ENCODE measurements around the gene ABAT.

ABAT gene

DNA sequence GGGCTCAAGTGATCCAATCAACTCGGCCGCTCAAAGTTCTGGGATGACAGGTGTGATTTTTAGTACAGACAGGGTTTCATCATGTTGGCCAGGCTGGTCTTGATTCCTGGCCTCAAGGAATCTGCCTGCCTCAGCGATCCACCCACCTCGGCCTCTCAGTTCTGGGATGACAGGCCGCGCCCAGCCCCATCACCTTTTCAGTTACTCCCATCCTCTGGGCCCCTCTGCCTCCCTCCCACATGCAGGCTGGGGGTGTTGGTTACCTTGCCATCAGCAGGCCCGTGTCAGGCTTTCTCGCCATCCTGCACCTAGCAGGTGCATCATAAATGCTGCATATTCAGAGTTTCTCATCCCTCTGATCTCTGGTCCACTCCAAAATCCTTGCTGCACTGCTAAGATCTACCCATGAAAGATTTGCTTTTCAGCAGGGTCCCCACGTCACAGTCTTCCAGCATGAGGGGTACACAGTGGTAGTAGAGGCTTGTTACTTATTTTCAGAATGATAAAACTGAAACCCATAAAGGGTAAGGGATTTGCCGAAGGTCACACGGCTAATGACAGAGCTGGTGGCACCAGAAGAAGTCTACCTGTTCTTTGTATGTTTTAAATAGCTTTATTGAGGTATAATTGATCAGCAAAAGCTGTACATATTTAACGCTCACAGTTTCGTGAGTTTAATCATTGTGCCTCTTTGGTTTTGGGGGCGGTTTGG is 139.8 kb downstream of the ABAT start:
- Histone ChIP-seq H3K9ac (ENCODE audit: low read length) (no peak overlapping the region), H3K9me3 (ENCODE audit: low read length) (no peaks in the 10 kb centered on the region), H3K4me2 (ENCODE audit: low read length) (no peak overlapping the region), H3K4me3 (ENCODE audit: low read depth, low read length, poor library complexity, severe bottlenecking) (no peak overlapping the region), H3F3A (ENCODE audit: insufficient read depth, low read length) (no peaks in the 10 kb centered on the region), H3K36me3 (ENCODE audit: insufficient read depth, low read length) (peaks cover 99% of the 10 kb centered on the region), H3K4me1 (ENCODE audit: insufficient read depth, low read length, severe bottlenecking) (no peaks in the 10 kb centered on the region), H3K27ac (ENCODE audit: low read depth, low read length, poor library complexity, severe bottlenecking) (no peak overlapping the region), H3K27me3 (ENCODE audit: insufficient read depth, low read length) (no peaks in the 10 kb centered on the region), H2AFZ (ENCODE audit: low read length) (no peak overlapping the region), H3K9me2 (ENCODE audit: low read depth, low read length) (no peaks in the 10 kb centered on the region), H4K20me1 (ENCODE audit: insufficient read depth, low read length) (no peaks in the 10 kb centered on the region), H3K79me2 (ENCODE audit: insufficient read depth, low read length) (no peaks in the 10 kb centered on the region)
- TF ChIP-seq CTCF (IDR thresholded peaks at IDR 0.05; ENCODE audit: low read length) (no peak), EZH2 (IDR thresholded peaks at IDR 0.05; ENCODE audit: borderline replicate concordance, low read length) (no peak)

DNA sequence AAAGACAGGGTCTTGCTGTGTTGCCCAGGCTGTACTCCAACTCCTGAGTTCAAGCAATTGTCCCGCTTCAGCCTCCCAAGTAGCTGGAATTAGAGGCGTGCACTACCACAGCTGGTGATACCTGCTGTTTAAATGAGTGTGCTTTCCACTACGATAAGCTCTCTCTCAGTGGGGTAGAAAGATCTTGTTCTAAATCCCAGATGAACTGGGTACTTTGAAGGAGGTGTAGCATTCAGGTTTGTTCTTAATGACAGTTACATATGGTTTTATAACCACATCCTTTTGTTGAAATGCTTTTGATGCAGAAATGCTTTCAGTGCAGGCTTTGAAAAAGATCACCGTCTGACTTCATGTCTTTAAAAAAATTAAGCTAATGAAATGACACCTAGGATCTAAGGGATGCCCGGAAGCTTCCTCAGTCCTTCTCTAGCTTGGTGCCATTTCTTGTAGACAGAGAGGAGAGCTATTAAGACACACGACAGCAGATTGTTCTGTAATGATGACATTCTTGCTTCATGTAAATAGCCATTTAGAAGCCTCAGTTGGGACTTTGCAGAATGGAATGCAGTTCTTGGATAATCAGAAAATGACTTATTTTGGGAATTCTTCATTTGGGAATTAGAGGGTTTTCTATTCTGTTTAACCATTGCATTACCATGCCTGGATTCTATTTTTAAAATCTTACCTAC is 142.7 kb downstream of the ABAT start:
- no peaks in the 10 kb centered on the region for H3K79me2 ChIP-seq (ENCODE audit: insufficient read depth, low read length)
- TF ChIP-seq CTCF (IDR thresholded peaks at IDR 0.05; ENCODE audit: low read length) (no peak), EZH2 (IDR thresholded peaks at IDR 0.05; ENCODE audit: borderline replicate concordance, low read length) (no peak)
- H3K36me3 ChIP-seq (ENCODE audit: insufficient read depth, low read length) = peaks cover 96% of the 10 kb centered on the region
- no peaks in the 10 kb centered on the region for H3K27me3 ChIP-seq (ENCODE audit: insufficient read depth, low read length)
- H4K20me1 ChIP-seq (ENCODE audit: insufficient read depth, low read length) = no peaks in the 10 kb centered on the region
- no peaks in the 10 kb centered on the region for H3K9me3 ChIP-seq (ENCODE audit: low read length)
- no peak overlapping the region for H2AFZ ChIP-seq (ENCODE audit: low read length)
- H3K9ac ChIP-seq (ENCODE audit: low read length) = no peak overlapping the region
- H3K9me2 ChIP-seq (ENCODE audit: low read depth, low read length) = no peaks in the 10 kb centered on the region
- H3K4me1 ChIP-seq (ENCODE audit: insufficient read depth, low read length, severe bottlenecking) = no peaks in the 10 kb centered on the region
- H3K4me3 ChIP-seq (ENCODE audit: low read depth, low read length, poor library complexity, severe bottlenecking) = no peak overlapping the region
- no peak overlapping the region for H3K4me2 ChIP-seq (ENCODE audit: low read length)
- no peaks in the 10 kb centered on the region for H3F3A ChIP-seq (ENCODE audit: insufficient read depth, low read length)
- H3K27ac ChIP-seq (ENCODE audit: low read depth, low read length, poor library complexity, severe bottlenecking) = no peak overlapping the region

GRCh38 chr16:8818504-8819270 is 144.3 kb downstream of the ABAT start:
- no peaks in the 10 kb centered on the region for H3K27me3 ChIP-seq (ENCODE audit: insufficient read depth, low read length)
- no peak overlapping the region for H2AFZ ChIP-seq (ENCODE audit: low read length)
- H3K4me3 ChIP-seq (ENCODE audit: low read depth, low read length, poor library complexity, severe bottlenecking) = no peak overlapping the region
- H3K36me3 ChIP-seq (ENCODE audit: insufficient read depth, low read length) = peaks cover 96% of the 10 kb centered on the region
- no peaks in the 10 kb centered on the region for H3F3A ChIP-seq (ENCODE audit: insufficient read depth, low read length)
- H3K9ac ChIP-seq (ENCODE audit: low read length) = no peak overlapping the region
- no peaks in the 10 kb centered on the region for H4K20me1 ChIP-seq (ENCODE audit: insufficient read depth, low read length)
- H3K79me2 ChIP-seq (ENCODE audit: insufficient read depth, low read length) = no peaks in the 10 kb centered on the region
- TF ChIP-seq EZH2 (IDR thresholded peaks at IDR 0.05; ENCODE audit: borderline replicate concordance, low read length) (no peak), CTCF (IDR thresholded peaks at IDR 0.05; ENCODE audit: low read length) (no peak)
- no peaks in the 10 kb centered on the region for H3K4me1 ChIP-seq (ENCODE audit: insufficient read depth, low read length, severe bottlenecking)
- H3K4me2 ChIP-seq (ENCODE audit: low read length) = no peak overlapping the region
- no peaks in the 10 kb centered on the region for H3K9me2 ChIP-seq (ENCODE audit: low read depth, low read length)
- H3K9me3 ChIP-seq (ENCODE audit: low read length) = no peaks in the 10 kb centered on the region; the same call in none of the 2 replicates
- no peak overlapping the region for H3K27ac ChIP-seq (ENCODE audit: low read depth, low read length, poor library complexity, severe bottlenecking)

Measured in OCI-LY1 (cell line).